Smooth muscle cell (in vitro differentiated cells): Measurements from ENCODE around the gene ITPK1. TPM values are rescaled to one million over a fixed set of nuclear protein-coding genes. Genes with fewer than 3 reads are reported as not detected.

Experiments
- DNase-seq: peaks from one replicate; lab custom pipeline; 2025; ENCODE audit not compliant: unreplicated experiment; lab: John Stamatoyannopoulos, UW
- H2AFZ ChIP-seq: fragments of 200-600 bp; sonication (generic); 2 replicates; pipeline ENCODE4 v1.6.0; 2016; ENCODE audit warnings: antibody characterized with exemption, low read depth, mild to moderate bottlenecking
- H3F3A ChIP-seq: fragments of 200-600 bp; sonication (generic); 2 replicates; pipeline ENCODE4 v1.6.0; 2017; ENCODE audit warnings: antibody characterized with exemption, low read depth
- H3K27ac ChIP-seq: fragments of 200-600 bp; sonication (generic); 2 replicates; pipeline ENCODE4 v1.5.1; 2016; ENCODE audit warnings: low read depth, mild to moderate bottlenecking
- H3K27me3 ChIP-seq: fragments of 200-600 bp; sonication (generic); 2 replicates; pipeline ENCODE4 v1.6.1; 2016; ENCODE audit warnings: low read depth, mild to moderate bottlenecking
- H3K36me3 ChIP-seq: fragments of 200-600 bp; sonication (generic); 2 replicates; pipeline ENCODE4 v1.5.1; 2016; ENCODE audit warnings: low read depth
- H3K4me1 ChIP-seq: fragments of 200-600 bp; sonication (generic); 2 replicates; pipeline ENCODE4 v1.5.1; 2016; ENCODE audit warnings: low read depth
- H3K4me2 ChIP-seq: fragments of 200-600 bp; sonication (generic); 2 replicates; pipeline ENCODE4 v1.6.0; 2016; ENCODE audit warnings: mild to moderate bottlenecking
- H3K4me3 ChIP-seq: fragments of 200-600 bp; sonication (generic); 2 replicates; pipeline ENCODE4 v1.5.1; 2016; ENCODE audit warnings: mild to moderate bottlenecking
- H3K79me2 ChIP-seq: fragments of 200-600 bp; sonication (generic); 2 replicates; pipeline ENCODE4 v1.6.0; 2016; ENCODE audit warnings: low read depth, mild to moderate bottlenecking
- H3K9ac ChIP-seq: fragments of 200-600 bp; sonication (generic); 2 replicates; pipeline ENCODE4 v1.6.0; 2016; ENCODE audit warnings: low read depth
- H3K9me3 ChIP-seq: fragments of 200-600 bp; sonication (generic); replicated peaks from 2 replicates; pipeline ENCODE4 v1.5.1; 2016; ENCODE audit warnings: low read depth
- H4K20me1 ChIP-seq: fragments of 200-600 bp; sonication (generic); 2 replicates; pipeline ENCODE4 v1.6.0; 2016; ENCODE audit warnings: low read depth
- WGBS: methylation state at CpG from one replicate; pipeline ENCODE4 v1.1.7; 2016; ENCODE audit warnings: low lambda C conversion rate; 5-methylcytosine and 5-hydroxymethylcytosine counted together
- polyA plus RNA-seq: library from polyadenylated mRNA; unstranded; fragments of >200 nt; fragmentation: Nextera tagmentation; extraction: Ambion mirVana; gene quantifications from 2 replicates; pipeline ENCODE4 v1.2.1, GENCODE V29; 2016
- total RNA-seq: library from RNA; depleted of rRNA; stranded (reverse); fragments of >200 nt; gene quantifications from 2 replicates; pipeline ENCODE4 v1.2.3, GENCODE V29; 2014
- TF ChIP-seq, protein P1 (sequence below): fragments of 200-600 bp; sonication (generic); IDR thresholded peaks from 2 replicates; pipeline ENCODE4 v1.5.1; 2017; ENCODE audit warnings: borderline replicate concordance, mild to moderate bottlenecking, antibody characterized with exemption; ENCODE audit not compliant: insufficient read depth, poor library complexity, severe bottlenecking

ITPK1 gene
- total and polyA plus RNA-seq, 2 experiments from 2014 or later: 9.2 to 14.2 TPM

DNA sequence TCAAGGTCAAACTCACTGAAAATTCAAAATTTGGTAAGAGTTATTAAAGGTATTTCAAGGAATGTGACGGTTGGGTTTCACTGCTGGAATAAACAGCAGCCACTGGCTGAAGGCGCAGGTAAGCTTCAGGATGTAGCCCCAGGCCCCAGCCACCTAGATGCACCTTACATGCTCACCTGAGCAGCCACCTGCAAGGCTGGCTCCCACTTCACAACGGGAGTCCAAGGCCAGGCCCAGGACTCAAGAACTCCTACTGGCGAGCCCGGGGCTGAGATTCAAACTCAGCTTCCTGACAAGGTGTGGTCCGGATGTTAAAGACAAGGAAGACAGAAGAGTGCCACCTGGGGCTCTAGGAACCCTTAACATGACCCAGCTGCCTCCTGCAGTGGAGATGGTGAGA is 78.4 kb downstream of the ITPK1 start:
- H3K4me2 ChIP-seq: peak overlapping the region; percentile 22
- H2AFZ ChIP-seq: no peak overlapping the region
- no peak overlapping the region for H3K9ac ChIP-seq
- H3K79me2 ChIP-seq: no peaks in the 10 kb centered on the region
- peaks cover 73% of the 10 kb centered on the region for H4K20me1 ChIP-seq
- H3K9me3 ChIP-seq: no peaks in the 10 kb centered on the region
- peaks cover 27% of the 10 kb centered on the region for H3K4me1 ChIP-seq
- H3K27me3 ChIP-seq: no peaks in the 10 kb centered on the region
- no peaks in the 10 kb centered on the region for H3K36me3 ChIP-seq
- TF ChIP-seq, protein P1, sequence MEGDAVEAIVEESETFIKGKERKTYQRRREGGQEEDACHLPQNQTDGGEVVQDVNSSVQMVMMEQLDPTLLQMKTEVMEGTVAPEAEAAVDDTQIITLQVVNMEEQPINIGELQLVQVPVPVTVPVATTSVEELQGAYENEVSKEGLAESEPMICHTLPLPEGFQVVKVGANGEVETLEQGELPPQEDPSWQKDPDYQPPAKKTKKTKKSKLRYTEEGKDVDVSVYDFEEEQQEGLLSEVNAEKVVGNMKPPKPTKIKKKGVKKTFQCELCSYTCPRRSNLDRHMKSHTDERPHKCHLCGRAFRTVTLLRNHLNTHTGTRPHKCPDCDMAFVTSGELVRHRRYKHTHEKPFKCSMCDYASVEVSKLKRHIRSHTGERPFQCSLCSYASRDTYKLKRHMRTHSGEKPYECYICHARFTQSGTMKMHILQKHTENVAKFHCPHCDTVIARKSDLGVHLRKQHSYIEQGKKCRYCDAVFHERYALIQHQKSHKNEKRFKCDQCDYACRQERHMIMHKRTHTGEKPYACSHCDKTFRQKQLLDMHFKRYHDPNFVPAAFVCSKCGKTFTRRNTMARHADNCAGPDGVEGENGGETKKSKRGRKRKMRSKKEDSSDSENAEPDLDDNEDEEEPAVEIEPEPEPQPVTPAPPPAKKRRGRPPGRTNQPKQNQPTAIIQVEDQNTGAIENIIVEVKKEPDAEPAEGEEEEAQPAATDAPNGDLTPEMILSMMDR: no peak
- no peak overlapping the region for H3K27ac ChIP-seq
- H3K4me3 ChIP-seq: no peak overlapping the region
- H3F3A ChIP-seq: no peaks in the 10 kb centered on the region
- DNase-seq: no peak
- 86% methylated on average over 6 of the region's 6 CpGs for WGBS

DNA sequence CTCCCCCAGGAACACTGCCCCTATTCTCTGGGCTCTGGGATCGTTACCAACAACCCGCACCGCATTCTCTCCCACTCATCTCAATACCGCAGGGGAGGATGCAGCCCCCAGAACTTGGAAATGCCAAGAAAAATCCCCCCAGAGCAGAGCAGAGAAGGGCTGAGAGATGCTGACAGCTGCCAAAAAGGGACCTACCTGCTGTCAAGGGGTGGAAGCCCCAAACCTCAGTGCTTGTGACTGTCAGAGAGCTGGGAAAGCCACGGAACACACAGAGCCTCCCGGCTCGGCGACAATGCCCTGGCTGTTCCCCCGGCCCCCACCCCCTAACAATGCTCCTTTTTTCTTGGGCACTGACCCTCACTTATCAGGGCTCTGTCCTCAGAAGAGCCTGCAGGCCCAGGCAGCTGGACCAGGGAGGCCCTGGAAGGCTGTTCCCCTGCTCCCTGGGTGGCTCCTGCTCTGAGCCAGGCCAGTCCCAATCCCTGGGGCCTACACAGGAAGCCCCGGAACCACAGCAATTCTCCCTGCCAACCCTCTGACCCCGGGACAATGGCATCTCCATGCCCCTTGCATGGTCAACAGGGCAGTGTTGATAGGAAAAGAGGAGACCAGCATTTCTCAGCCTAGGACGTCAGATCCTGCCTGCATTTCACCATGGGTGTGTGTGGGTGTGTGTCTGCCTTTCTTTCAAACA is 78.9 kb downstream of the ITPK1 start:
- Histone ChIP-seq H3K9ac (no peak overlapping the region), H3K4me3 (no peak overlapping the region), H3K4me2 (peak overlapping the region; percentile 22), H3K27ac (no peak overlapping the region), H4K20me1 (peaks cover 69% of the 10 kb centered on the region), H3K36me3 (no peaks in the 10 kb centered on the region), H2AFZ (no peak overlapping the region), H3K79me2 (no peaks in the 10 kb centered on the region), H3K9me3 (no peaks in the 10 kb centered on the region), H3F3A (no peaks in the 10 kb centered on the region), H3K27me3 (no peaks in the 10 kb centered on the region), H3K4me1 (peaks cover 27% of the 10 kb centered on the region)
- DNase-seq: no peak
- TF ChIP-seq, protein P1: no peak
- 74% methylated on average over 12 of the region's 12 CpGs for WGBS

DNA sequence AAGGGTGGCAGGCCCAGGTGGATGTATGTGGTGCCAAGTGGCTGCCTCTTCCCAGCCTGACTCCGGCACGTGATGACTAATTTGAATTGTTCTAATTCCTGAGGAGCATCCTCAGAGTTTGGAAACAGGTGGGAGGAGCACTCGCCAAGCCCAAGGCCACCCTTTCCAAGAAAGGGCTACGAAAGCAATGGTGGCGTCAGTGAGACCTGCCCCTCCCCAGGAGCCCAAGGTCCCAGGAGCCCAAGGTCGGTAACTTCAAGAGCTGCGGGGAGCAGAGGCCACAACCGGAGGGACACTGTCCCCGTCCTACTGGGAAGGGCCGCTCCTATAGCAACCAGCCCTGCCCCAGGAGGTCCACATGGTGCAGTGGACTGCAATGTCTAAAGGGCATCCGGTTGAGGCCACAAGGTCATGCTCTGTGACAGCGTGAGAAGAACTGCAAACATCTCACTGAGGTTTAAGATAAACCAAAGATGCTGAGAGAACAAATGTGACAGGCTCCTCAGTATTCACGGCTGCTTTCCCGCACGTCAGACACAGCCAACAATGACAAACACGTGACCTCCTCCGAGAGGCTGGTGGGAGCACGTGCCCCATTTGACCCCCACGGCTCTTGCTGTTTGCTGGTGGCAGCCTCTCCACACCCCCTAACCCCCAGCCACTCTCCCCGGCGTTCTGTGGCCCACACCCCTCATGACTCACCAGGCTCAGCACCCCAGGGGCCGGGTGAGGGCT is 79.6 kb downstream of the ITPK1 start:
- no peak overlapping the region for H2AFZ ChIP-seq
- no peak overlapping the region for H3K4me3 ChIP-seq
- TF ChIP-seq, protein P1: no peak
- no peaks in the 10 kb centered on the region for H3K27me3 ChIP-seq
- H3K36me3 ChIP-seq: no peaks in the 10 kb centered on the region
- DNase-seq: no peak
- H3K4me1 ChIP-seq: peaks cover 25% of the 10 kb centered on the region
- H3K9me3 ChIP-seq: no peaks in the 10 kb centered on the region
- no peaks in the 10 kb centered on the region for H3F3A ChIP-seq
- H3K27ac ChIP-seq: no peak overlapping the region
- peak overlapping the region; percentile 22 for H3K4me2 ChIP-seq
- WGBS: 69% methylated on average over 22 of the region's 22 CpGs
- H3K79me2 ChIP-seq: no peaks in the 10 kb centered on the region
- H4K20me1 ChIP-seq: peaks cover 65% of the 10 kb centered on the region
- no peak overlapping the region for H3K9ac ChIP-seq

DNA sequence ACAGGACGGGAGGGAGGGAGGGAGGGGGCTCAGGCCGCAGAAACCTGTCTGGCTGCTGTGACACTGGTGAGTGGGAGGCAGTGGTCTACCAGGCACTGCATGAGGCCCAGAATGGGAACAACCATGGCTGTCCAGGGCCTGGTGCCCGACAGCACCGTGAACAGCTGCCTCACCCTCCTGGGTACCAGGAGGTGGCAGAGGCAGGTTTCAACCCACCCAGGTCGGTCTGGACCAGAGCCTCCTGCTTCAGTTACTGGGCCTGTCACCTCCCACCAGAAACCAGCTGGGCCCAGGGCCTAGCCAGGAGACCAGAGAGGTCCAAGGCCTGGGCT is 80.2 kb downstream of the ITPK1 start:
- H3K27me3 ChIP-seq: no peaks in the 10 kb centered on the region
- H4K20me1 ChIP-seq: peaks cover 60% of the 10 kb centered on the region
- TF ChIP-seq, protein P1: no peak
- no peak overlapping the region for H3K4me3 ChIP-seq
- peaks cover 20% of the 10 kb centered on the region for H3K4me1 ChIP-seq
- H3F3A ChIP-seq: no peaks in the 10 kb centered on the region
- H3K36me3 ChIP-seq: no peaks in the 10 kb centered on the region
- DNase-seq: no peak
- H3K27ac ChIP-seq: no peak overlapping the region
- 85% methylated on average over 5 of the region's 5 CpGs for WGBS
- no peak overlapping the region for H2AFZ ChIP-seq
- H3K79me2 ChIP-seq: no peaks in the 10 kb centered on the region
- H3K4me2 ChIP-seq: no peak overlapping the region
- no peak overlapping the region for H3K9ac ChIP-seq
- H3K9me3 ChIP-seq: no peaks in the 10 kb centered on the region
